WTC11 (cell line): Measurements from ENCODE around the gene HES3. TPM values are rescaled to one million over a fixed set of nuclear protein-coding genes. Genes with fewer than 3 reads are reported as not detected.
A peak's percentile ranks its signal among the peaks of the same experiment; 100 is the strongest.

Experiments
- ATAC-seq: fragments of 200-7000 bp; cut with Tn5 transposase; 2 replicates; pipeline ENCODE4 v1.10.0; 2021; ENCODE audit warnings: mild to moderate bottlenecking, moderate library complexity
- CTCF ChIA-PET: fragments of 300-600 bp; sonication (Branson Sonifier 250); formaldehyde crosslinking; loops from one replicate; lab custom pipeline; 2021; ENCODE audit warnings: antibody characterized with exemption; lab: Charles Lee
- POLR2A ChIA-PET: fragments of 350-600 bp; sonication (Branson Sonifier 250); formaldehyde crosslinking; loops from one replicate; lab custom pipeline; 2021; ENCODE audit warnings: antibody characterized with exemption; lab: Charles Lee
- DNase-seq: peaks from one replicate; pipeline ENCODE4 v3.0.0; 2021; ENCODE audit warnings: low spot score
- H3K27ac Mint-ChIP-seq: 2 replicates; pipeline ENCODE4 v1.8.0; 2021; ENCODE audit warnings: mixed read lengths
- H3K27me3 Mint-ChIP-seq: 2 replicates; pipeline ENCODE4 v1.8.0; 2021; ENCODE audit warnings: low read depth, mild to moderate bottlenecking, moderate library complexity, mixed read lengths
- H3K36me3 Mint-ChIP-seq: 2 replicates; pipeline ENCODE4 v1.8.0; 2021; ENCODE audit warnings: mixed read lengths
- H3K4me1 Mint-ChIP-seq: 2 replicates; pipeline ENCODE4 v1.8.0; 2022; ENCODE audit warnings: mixed read lengths
- H3K4me3 Mint-ChIP-seq: 2 replicates; pipeline ENCODE4 v1.8.0; 2021; ENCODE audit warnings: mild to moderate bottlenecking, moderate library complexity, mixed read lengths
- H3K9me3 Mint-ChIP-seq: 2 replicates; pipeline ENCODE4 v1.8.0; 2021; ENCODE audit warnings: mixed read lengths
- CREB1 ChIP-seq: sonication (generic); formaldehyde crosslinking; IDR thresholded peaks from 2 replicates; pipeline ENCODE4 v1.8.0; 2023; ENCODE audit warnings: mild to moderate bottlenecking, missing genetic modification reagents
- ELF4 ChIP-seq: sonication (generic); formaldehyde crosslinking; IDR thresholded peaks from 2 replicates; pipeline ENCODE4 v1.8.1; 2022; ENCODE audit warnings: low read depth, mild to moderate bottlenecking, moderate library complexity, missing genetic modification reagents
- FOXJ3 ChIP-seq: sonication (generic); formaldehyde crosslinking; IDR thresholded peaks from 2 replicates; pipeline ENCODE4 v1.9.0; 2021; ENCODE audit warnings: missing genetic modification reagents, mild to moderate bottlenecking, borderline replicate concordance
- FOXP1 ChIP-seq: sonication (generic); formaldehyde crosslinking; IDR thresholded peaks from 2 replicates; pipeline ENCODE4 v1.8.0; 2022; ENCODE audit warnings: missing genetic modification reagents, mild to moderate bottlenecking, moderate library complexity, borderline replicate concordance
- IRF2 ChIP-seq: sonication (generic); formaldehyde crosslinking; IDR thresholded peaks from 2 replicates; pipeline ENCODE4 v1.8.0; 2022; ENCODE audit warnings: low read depth, missing genetic modification reagents, borderline replicate concordance
- JAZF1 ChIP-seq: fragments of 250-450 bp; sonication (Bioruptor Pico); IDR thresholded peaks from 2 replicates; pipeline ENCODE4 v1.9.0; 2021; ENCODE audit warnings: moderate library complexity, mild to moderate bottlenecking, inconsistent platforms
- MXD4 ChIP-seq: fragments of 250-450 bp; sonication (Bioruptor Pico); IDR thresholded peaks from 2 replicates; pipeline ENCODE4 v1.8.0; 2021; ENCODE audit warnings: mild to moderate bottlenecking, moderate library complexity, borderline replicate concordance
- NR2C2 ChIP-seq: sonication (generic); formaldehyde crosslinking; IDR thresholded peaks from 2 replicates; pipeline ENCODE4 v1.8.0; 2022; ENCODE audit warnings: mild to moderate bottlenecking, missing genetic modification reagents
- SMAD3 ChIP-seq: sonication (generic); formaldehyde crosslinking; IDR thresholded peaks from 2 replicates; pipeline ENCODE4 v1.8.0; 2022; ENCODE audit warnings: missing genetic modification reagents, mild to moderate bottlenecking, borderline replicate concordance
- SP1 ChIP-seq: sonication (generic); formaldehyde crosslinking; conservative IDR thresholded peaks from 2 replicates; pipeline ENCODE4 v1.8.1; 2022; ENCODE audit warnings: missing genetic modification reagents
- TEAD1 ChIP-seq: sonication (generic); formaldehyde crosslinking; IDR thresholded peaks from 2 replicates; pipeline ENCODE4 v1.8.0; 2022; ENCODE audit warnings: mild to moderate bottlenecking, missing genetic modification reagents
- ZNF121 ChIP-seq: sonication (generic); formaldehyde crosslinking; IDR thresholded peaks from 2 replicates; pipeline ENCODE4 v1.8.0; 2023; ENCODE audit warnings: missing genetic modification reagents
- ZNF219 ChIP-seq: sonication (generic); formaldehyde crosslinking; IDR thresholded peaks from 2 replicates; pipeline ENCODE4 v1.8.0; 2023; ENCODE audit warnings: missing genetic modification reagents, mild to moderate bottlenecking, borderline replicate concordance
- ZNF263 ChIP-seq: sonication (generic); formaldehyde crosslinking; IDR thresholded peaks from 2 replicates; pipeline ENCODE4 v1.8.1; 2022; ENCODE audit warnings: low read depth, mild to moderate bottlenecking, moderate library complexity, missing genetic modification reagents
- ZNF317 ChIP-seq: sonication (generic); formaldehyde crosslinking; IDR thresholded peaks from 2 replicates; pipeline ENCODE4 v1.8.1; 2023; ENCODE audit warnings: low read depth, mild to moderate bottlenecking, moderate library complexity, missing genetic modification reagents, borderline replicate concordance
- ZNF396 ChIP-seq: fragments of 250-450 bp; sonication (Bioruptor Pico); IDR thresholded peaks from 2 replicates; pipeline ENCODE4 v1.8.0; 2021; ENCODE audit warnings: mild to moderate bottlenecking, moderate library complexity, borderline replicate concordance
- ZNF671 ChIP-seq: fragments of 250-450 bp; sonication (Bioruptor Pico); IDR thresholded peaks from 2 replicates; pipeline ENCODE4 v1.8.0; 2021; ENCODE audit warnings: mild to moderate bottlenecking
- total RNA-seq: library from RNA; stranded (reverse); gene quantifications from 3 replicates; pipeline ENCODE4 v1.2.3, GENCODE V29; 2021
- TF ChIP-seq, protein P1 (sequence below): fragments of 250-450 bp; sonication (Bioruptor Pico); IDR thresholded peaks from 2 replicates; pipeline ENCODE4 v1.9.0; 2021; ENCODE audit warnings: moderate library complexity, mild to moderate bottlenecking, inconsistent platforms, borderline replicate concordance
- TF ChIP-seq, protein P2 (sequence below): sonication (generic); formaldehyde crosslinking; IDR thresholded peaks from 2 replicates; pipeline ENCODE4 v1.8.1; 2023; ENCODE audit warnings: mild to moderate bottlenecking, missing genetic modification reagents, borderline replicate concordance
- TF ChIP-seq, protein P3 (sequence below): fragments of 250-450 bp; sonication (Bioruptor Pico); IDR thresholded peaks from 2 replicates; pipeline ENCODE4 v1.9.0; 2021; ENCODE audit warnings: mild to moderate bottlenecking
- TF ChIP-seq, protein P4 (sequence below): sonication (generic); formaldehyde crosslinking; IDR thresholded peaks from 2 replicates; pipeline ENCODE4 v1.8.0; 2022; ENCODE audit warnings: missing genetic modification reagents
- TF ChIP-seq, protein P5 (sequence below): sonication (generic); formaldehyde crosslinking; IDR thresholded peaks from 2 replicates; pipeline ENCODE4 v1.8.0; 2022; ENCODE audit warnings: mild to moderate bottlenecking, missing genetic modification reagents
- TF ChIP-seq, protein P6 (sequence below): sonication (generic); formaldehyde crosslinking; IDR thresholded peaks from 2 replicates; pipeline ENCODE4 v1.8.1; 2023; ENCODE audit warnings: mild to moderate bottlenecking, moderate library complexity, missing genetic modification reagents

HES3 gene
- total RNA-seq, 1 experiment from 2014 or later: 74.7 TPM

DNA sequence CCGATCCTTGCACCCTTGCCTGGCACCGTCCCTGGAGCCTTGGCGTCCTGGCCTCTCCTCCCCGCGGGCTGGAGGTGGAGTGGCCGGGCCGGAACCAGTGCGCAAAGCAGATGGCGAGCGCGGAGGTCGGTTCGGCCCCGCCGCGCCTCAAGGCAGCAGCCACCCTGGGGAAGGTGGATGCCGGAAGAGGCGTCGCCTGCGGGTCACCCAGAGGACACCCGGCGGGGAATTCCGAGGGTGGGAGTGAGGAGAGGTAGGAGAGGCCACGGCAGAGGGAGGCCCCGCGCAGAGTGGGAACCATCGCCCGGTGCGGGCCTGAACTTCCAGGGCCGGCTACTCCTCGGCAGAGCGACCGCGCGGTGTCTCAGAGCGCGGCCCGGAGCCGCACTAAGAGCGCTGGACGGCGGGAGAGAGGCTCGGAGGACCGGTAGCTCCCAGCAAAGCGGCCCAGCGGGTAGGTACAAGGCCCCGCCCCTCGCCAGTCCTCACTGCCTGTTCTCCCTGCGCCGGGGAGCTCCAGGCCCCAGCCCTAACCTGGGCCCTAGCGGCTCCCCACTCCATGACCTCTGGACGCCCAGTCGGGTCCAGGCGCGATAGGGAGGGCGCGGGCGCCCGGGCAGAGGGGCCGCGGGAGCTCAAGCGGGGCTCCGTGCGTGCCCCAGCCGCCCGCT is 38.0 kb upstream of the HES3 start, which contains the start of gene RNF207 (continued):
- TF ChIP-seq, protein P1, sequence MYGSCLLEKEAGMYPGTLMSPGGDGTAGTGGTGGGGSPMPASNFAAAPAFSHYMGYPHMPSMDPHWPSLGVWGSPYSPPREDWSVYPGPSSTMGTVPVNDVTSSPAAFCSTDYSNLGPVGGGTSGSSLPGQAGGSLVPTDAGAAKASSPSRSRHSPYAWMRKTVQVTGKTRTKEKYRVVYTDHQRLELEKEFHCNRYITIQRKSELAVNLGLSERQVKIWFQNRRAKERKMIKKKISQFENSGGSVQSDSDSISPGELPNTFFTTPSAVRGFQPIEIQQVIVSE: no peak
- TF ChIP-seq TEAD1 (CRISPR knock-in tag): 0 out of 2 replicates have a peak, but pooled peaks have one; percentile 39
- TF ChIP-seq JAZF1 (CRISPR knock-in tag): no peak
- TF ChIP-seq, protein P2, sequence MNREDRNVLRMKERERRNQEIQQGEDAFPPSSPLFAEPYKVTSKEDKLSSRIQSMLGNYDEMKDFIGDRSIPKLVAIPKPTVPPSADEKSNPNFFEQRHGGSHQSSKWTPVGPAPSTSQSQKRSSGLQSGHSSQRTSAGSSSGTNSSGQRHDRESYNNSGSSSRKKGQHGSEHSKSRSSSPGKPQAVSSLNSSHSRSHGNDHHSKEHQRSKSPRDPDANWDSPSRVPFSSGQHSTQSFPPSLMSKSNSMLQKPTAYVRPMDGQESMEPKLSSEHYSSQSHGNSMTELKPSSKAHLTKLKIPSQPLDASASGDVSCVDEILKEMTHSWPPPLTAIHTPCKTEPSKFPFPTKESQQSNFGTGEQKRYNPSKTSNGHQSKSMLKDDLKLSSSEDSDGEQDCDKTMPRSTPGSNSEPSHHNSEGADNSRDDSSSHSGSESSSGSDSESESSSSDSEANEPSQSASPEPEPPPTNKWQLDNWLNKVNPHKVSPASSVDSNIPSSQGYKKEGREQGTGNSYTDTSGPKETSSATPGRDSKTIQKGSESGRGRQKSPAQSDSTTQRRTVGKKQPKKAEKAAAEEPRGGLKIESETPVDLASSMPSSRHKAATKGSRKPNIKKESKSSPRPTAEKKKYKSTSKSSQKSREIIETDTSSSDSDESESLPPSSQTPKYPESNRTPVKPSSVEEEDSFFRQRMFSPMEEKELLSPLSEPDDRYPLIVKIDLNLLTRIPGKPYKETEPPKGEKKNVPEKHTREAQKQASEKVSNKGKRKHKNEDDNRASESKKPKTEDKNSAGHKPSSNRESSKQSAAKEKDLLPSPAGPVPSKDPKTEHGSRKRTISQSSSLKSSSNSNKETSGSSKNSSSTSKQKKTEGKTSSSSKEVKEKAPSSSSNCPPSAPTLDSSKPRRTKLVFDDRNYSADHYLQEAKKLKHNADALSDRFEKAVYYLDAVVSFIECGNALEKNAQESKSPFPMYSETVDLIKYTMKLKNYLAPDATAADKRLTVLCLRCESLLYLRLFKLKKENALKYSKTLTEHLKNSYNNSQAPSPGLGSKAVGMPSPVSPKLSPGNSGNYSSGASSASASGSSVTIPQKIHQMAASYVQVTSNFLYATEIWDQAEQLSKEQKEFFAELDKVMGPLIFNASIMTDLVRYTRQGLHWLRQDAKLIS (CRISPR knock-in tag): no peak
- no peak for TF ChIP-seq FOXJ3 (CRISPR knock-in tag)
- TF ChIP-seq, protein P3, sequence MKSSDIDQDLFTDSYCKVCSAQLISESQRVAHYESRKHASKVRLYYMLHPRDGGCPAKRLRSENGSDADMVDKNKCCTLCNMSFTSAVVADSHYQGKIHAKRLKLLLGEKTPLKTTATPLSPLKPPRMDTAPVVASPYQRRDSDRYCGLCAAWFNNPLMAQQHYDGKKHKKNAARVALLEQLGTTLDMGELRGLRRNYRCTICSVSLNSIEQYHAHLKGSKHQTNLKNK (CRISPR knock-in tag): no peak
- TF ChIP-seq, protein P4, sequence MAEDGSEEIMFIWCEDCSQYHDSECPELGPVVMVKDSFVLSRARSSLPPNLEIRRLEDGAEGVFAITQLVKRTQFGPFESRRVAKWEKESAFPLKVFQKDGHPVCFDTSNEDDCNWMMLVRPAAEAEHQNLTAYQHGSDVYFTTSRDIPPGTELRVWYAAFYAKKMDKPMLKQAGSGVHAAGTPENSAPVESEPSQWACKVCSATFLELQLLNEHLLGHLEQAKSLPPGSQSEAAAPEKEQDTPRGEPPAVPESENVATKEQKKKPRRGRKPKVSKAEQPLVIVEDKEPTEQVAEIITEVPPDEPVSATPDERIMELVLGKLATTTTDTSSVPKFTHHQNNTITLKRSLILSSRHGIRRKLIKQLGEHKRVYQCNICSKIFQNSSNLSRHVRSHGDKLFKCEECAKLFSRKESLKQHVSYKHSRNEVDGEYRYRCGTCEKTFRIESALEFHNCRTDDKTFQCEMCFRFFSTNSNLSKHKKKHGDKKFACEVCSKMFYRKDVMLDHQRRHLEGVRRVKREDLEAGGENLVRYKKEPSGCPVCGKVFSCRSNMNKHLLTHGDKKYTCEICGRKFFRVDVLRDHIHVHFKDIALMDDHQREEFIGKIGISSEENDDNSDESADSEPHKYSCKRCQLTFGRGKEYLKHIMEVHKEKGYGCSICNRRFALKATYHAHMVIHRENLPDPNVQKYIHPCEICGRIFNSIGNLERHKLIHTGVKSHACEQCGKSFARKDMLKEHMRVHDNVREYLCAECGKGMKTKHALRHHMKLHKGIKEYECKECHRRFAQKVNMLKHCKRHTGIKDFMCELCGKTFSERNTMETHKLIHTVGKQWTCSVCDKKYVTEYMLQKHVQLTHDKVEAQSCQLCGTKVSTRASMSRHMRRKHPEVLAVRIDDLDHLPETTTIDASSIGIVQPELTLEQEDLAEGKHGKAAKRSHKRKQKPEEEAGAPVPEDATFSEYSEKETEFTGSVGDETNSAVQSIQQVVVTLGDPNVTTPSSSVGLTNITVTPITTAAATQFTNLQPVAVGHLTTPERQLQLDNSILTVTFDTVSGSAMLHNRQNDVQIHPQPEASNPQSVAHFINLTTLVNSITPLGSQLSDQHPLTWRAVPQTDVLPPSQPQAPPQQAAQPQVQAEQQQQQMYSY (CRISPR knock-in tag): no peak
- TF ChIP-seq NR2C2: 0 out of 2 replicates have a peak, but pooled peaks have one; percentile 27
- 0 out of 2 replicates have a peak, but pooled peaks have one; percentile 48 for TF ChIP-seq SP1 (CRISPR knock-in tag)
- no peak; the same call in 1 of the 2 replicates for TF ChIP-seq ZNF121 (CRISPR knock-in tag)
- no peak for TF ChIP-seq ZNF317 (CRISPR knock-in tag)
- no peak for TF ChIP-seq ZNF396

DNA sequence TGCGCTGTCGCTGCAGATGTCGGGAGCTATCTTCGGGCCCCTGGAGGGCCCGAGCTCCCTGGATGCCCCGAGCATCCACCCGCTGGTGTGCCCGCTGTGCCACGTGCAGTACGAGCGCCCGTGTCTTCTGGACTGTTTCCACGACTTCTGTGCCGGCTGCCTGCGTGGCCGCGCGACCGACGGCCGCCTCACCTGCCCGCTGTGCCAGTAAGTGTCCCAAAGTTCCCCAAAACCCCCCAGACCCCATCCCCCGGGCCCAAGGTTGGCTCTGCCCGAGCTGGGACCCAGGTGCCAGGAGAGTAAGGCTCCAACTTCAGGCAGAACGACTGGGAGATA is 37.5 kb upstream of the HES3 start:
- CTCF ChIA-PET: interaction anchor here (0.5 to 10.3 kb wide), 28 partner anchors 9 to 597 kb away, joined by 3 to 489 read pairs (median 5); partner anchors contain the start of genes CHD5, HES2, HES3 and ICMT
- no peaks in the 10 kb centered on the region for H3K36me3 Mint-ChIP-seq
- H3K27me3 Mint-ChIP-seq: peaks cover 29% of the 10 kb centered on the region
- peak overlapping the region; percentile 43 for H3K4me3 Mint-ChIP-seq
- H3K9me3 Mint-ChIP-seq: no peaks in the 10 kb centered on the region
- no peak for ATAC-seq
- DNase-seq: no peak
- POLR2A ChIA-PET: interaction anchor here (0.7 to 1.5 kb wide), 6 partner anchors 19 to 33 kb away, joined by 3 to 10 read pairs (median 4); partner anchors contain the start of gene ICMT
- H3K4me1 Mint-ChIP-seq: peaks cover 19% of the 10 kb centered on the region
- no peak overlapping the region for H3K27ac Mint-ChIP-seq
- TF ChIP-seq MXD4: no peak
- no peak for TF ChIP-seq CREB1 (CRISPR knock-in tag)
- no peak for TF ChIP-seq ZNF219 (CRISPR knock-in tag)
- TF ChIP-seq ZNF396: no peak
- TF ChIP-seq, protein P5, sequence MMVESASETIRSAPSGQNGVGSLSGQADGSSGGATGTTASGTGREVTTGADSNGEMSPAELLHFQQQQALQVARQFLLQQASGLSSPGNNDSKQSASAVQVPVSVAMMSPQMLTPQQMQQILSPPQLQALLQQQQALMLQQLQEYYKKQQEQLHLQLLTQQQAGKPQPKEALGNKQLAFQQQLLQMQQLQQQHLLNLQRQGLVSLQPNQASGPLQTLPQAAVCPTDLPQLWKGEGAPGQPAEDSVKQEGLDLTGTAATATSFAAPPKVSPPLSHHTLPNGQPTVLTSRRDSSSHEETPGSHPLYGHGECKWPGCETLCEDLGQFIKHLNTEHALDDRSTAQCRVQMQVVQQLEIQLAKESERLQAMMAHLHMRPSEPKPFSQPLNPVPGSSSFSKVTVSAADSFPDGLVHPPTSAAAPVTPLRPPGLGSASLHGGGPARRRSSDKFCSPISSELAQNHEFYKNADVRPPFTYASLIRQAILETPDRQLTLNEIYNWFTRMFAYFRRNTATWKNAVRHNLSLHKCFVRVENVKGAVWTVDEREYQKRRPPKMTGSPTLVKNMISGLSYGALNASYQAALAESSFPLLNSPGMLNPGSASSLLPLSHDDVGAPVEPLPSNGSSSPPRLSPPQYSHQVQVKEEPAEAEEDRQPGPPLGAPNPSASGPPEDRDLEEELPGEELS: no peak
- TF ChIP-seq IRF2 (CRISPR knock-in tag): no peak
- TF ChIP-seq FOXP1 (CRISPR knock-in tag): no peak
- TF ChIP-seq JAZF1 (CRISPR knock-in tag): no peak
- TF ChIP-seq, protein P6, sequence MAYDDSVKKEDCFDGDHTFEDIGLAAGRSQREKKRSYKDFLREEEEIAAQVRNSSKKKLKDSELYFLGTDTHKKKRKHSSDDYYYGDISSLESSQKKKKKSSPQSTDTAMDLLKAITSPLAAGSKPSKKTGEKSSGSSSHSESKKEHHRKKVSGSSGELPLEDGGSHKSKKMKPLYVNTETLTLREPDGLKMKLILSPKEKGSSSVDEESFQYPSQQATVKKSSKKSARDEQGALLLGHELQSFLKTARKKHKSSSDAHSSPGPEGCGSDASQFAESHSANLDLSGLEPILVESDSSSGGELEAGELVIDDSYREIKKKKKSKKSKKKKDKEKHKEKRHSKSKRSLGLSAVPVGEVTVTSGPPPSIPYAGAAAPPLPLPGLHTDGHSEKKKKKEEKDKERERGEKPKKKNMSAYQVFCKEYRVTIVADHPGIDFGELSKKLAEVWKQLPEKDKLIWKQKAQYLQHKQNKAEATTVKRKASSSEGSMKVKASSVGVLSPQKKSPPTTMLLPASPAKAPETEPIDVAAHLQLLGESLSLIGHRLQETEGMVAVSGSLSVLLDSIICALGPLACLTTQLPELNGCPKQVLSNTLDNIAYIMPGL (CRISPR knock-in tag): no peak
- no peak for TF ChIP-seq ZNF121 (CRISPR knock-in tag)
- no peak for TF ChIP-seq ZNF263 (CRISPR knock-in tag)
- no peak for TF ChIP-seq SMAD3 (CRISPR knock-in tag)
- TF ChIP-seq ELF4 (CRISPR knock-in tag): no peak
- no peak for TF ChIP-seq FOXJ3 (CRISPR knock-in tag)
- TF ChIP-seq ZNF671 (CRISPR knock-in tag): no peak
